Measurements from ENCODE around the gene MAP1A. TPM values are rescaled to one million over a fixed set of nuclear protein-coding genes. Genes with fewer than 3 reads are reported as not detected.

The MAP1A gene
- total RNA-seq, 1 donor from 2014 or later, result 301 TPM

GRCh38 chr15:43483297-43484128 lies 33.9 kb upstream of the MAP1A start:
- H3K36me3 Mint-ChIP-seq (ENCODE audit: unreplicated experiment), result no peaks in the 10 kb centered on the region
- no peaks in the 10 kb centered on the region for H3K27me3 Mint-ChIP-seq (ENCODE audit: unreplicated experiment)
- H3K27ac Mint-ChIP-seq (ENCODE audit: unreplicated experiment), result no peak overlapping the region
- H3K4me1 Mint-ChIP-seq (ENCODE audit: low read depth, unreplicated experiment), result peaks cover 5% of the 10 kb centered on the region
- H3K4me3 Mint-ChIP-seq (ENCODE audit: unreplicated experiment), result no peak overlapping the region
- TF ChIP-seq CTCF (IDR thresholded peaks at IDR 0.05; ENCODE audit: partially characterized antibody, unreplicated experiment), result no peak
- no peaks in the 10 kb centered on the region for H3K9me3 Mint-ChIP-seq (ENCODE audit: unreplicated experiment)
- no peak for DNase-seq

GRCh38 chr15:43484455-43484854 lies 33.0 kb upstream of the MAP1A start:
- no peak for TF ChIP-seq CTCF (IDR thresholded peaks at IDR 0.05; ENCODE audit: partially characterized antibody, unreplicated experiment)
- no peaks in the 10 kb centered on the region for H3K9me3 Mint-ChIP-seq (ENCODE audit: unreplicated experiment)
- H3K4me3 Mint-ChIP-seq (ENCODE audit: unreplicated experiment), result no peak overlapping the region
- H3K27me3 Mint-ChIP-seq (ENCODE audit: unreplicated experiment), result no peaks in the 10 kb centered on the region
- no peak for DNase-seq
- no peaks in the 10 kb centered on the region for H3K36me3 Mint-ChIP-seq (ENCODE audit: unreplicated experiment)
- peaks cover 10% of the 10 kb centered on the region for H3K4me1 Mint-ChIP-seq (ENCODE audit: low read depth, unreplicated experiment)
- no peak overlapping the region for H3K27ac Mint-ChIP-seq (ENCODE audit: unreplicated experiment)

GRCh38 chr15:43487271-43487895 lies 30.0 kb upstream of the MAP1A start:
- H3K27ac Mint-ChIP-seq (ENCODE audit: unreplicated experiment), result no peak overlapping the region
- no peak for DNase-seq
- peaks cover 1% of the 10 kb centered on the region for H3K27me3 Mint-ChIP-seq (ENCODE audit: unreplicated experiment)
- H3K36me3 Mint-ChIP-seq (ENCODE audit: unreplicated experiment), result no peaks in the 10 kb centered on the region
- no peak for TF ChIP-seq CTCF (IDR thresholded peaks at IDR 0.05; ENCODE audit: partially characterized antibody, unreplicated experiment)
- peaks cover 19% of the 10 kb centered on the region for H3K4me1 Mint-ChIP-seq (ENCODE audit: low read depth, unreplicated experiment)
- H3K9me3 Mint-ChIP-seq (ENCODE audit: unreplicated experiment), result no peaks in the 10 kb centered on the region
- no peak overlapping the region for H3K4me3 Mint-ChIP-seq (ENCODE audit: unreplicated experiment)

GRCh38 chr15:43488790-43489189 lies 28.6 kb upstream of the MAP1A start:
- peaks cover 3% of the 10 kb centered on the region for H3K9me3 Mint-ChIP-seq (ENCODE audit: unreplicated experiment)
- peaks cover 24% of the 10 kb centered on the region for H3K4me1 Mint-ChIP-seq (ENCODE audit: low read depth, unreplicated experiment)
- no peak overlapping the region for H3K4me3 Mint-ChIP-seq (ENCODE audit: unreplicated experiment)
- no peak for DNase-seq
- H3K36me3 Mint-ChIP-seq (ENCODE audit: unreplicated experiment), result no peaks in the 10 kb centered on the region
- H3K27me3 Mint-ChIP-seq (ENCODE audit: unreplicated experiment), result peaks cover 12% of the 10 kb centered on the region
- H3K27ac Mint-ChIP-seq (ENCODE audit: unreplicated experiment), result no peak overlapping the region
- no peak for TF ChIP-seq CTCF (IDR thresholded peaks at IDR 0.05; ENCODE audit: partially characterized antibody, unreplicated experiment)

GRCh38 chr15:43489191-43489590 lies 28.2 kb upstream of the MAP1A start:
- H3K27me3 Mint-ChIP-seq (ENCODE audit: unreplicated experiment), result peaks cover 13% of the 10 kb centered on the region
- H3K36me3 Mint-ChIP-seq (ENCODE audit: unreplicated experiment), result no peaks in the 10 kb centered on the region
- H3K4me3 Mint-ChIP-seq (ENCODE audit: unreplicated experiment), result peak overlapping the region; percentile 43
- H3K4me1 Mint-ChIP-seq (ENCODE audit: low read depth, unreplicated experiment), result peaks cover 24% of the 10 kb centered on the region
- H3K9me3 Mint-ChIP-seq (ENCODE audit: unreplicated experiment), result peaks cover 3% of the 10 kb centered on the region
- H3K27ac Mint-ChIP-seq (ENCODE audit: unreplicated experiment), result no peak overlapping the region
- TF ChIP-seq CTCF (IDR thresholded peaks at IDR 0.05; ENCODE audit: partially characterized antibody, unreplicated experiment), result no peak
- no peak for DNase-seq
